K562 (cell line): Measurements from ENCODE around the gene SHLD2. TPM values are rescaled to one million over a fixed set of nuclear protein-coding genes. Genes with fewer than 3 reads are reported as not detected.

ENCODE experiments used
- ATAC-seq: fragments of 200-7000 bp; cut with Tn5 transposase; 3 replicates; pipeline ENCODE4 v1.9.1; 2020; ENCODE audit warnings: moderate library complexity
- BruUV-seq: library from RNA; stranded (reverse); fragments of 400-500 nt; replicated peaks from 2 replicates; lab custom pipeline; 2021; lab: Mats Ljungman, UMichigan
- CTCF ChIA-PET: fragments of 300-600 bp; formaldehyde crosslinking; extraction: SDS; loops from one replicate; lab custom pipeline; 2021; ENCODE audit warnings: low intra/inter-chr PET ratio; lab: Yijun Ruan, JAX
- POLR2A ChIA-PET: fragments of 300-600, 350-650 bp; sonication (Branson Sonifier 250); formaldehyde crosslinking; extraction: SDS; loops from one replicate; lab custom pipeline; 2021; ENCODE audit warnings: antibody characterized with exemption, inconsistent platforms; lab: Yijun Ruan, JAX
- DNase-seq, 4 experiments: peaks; one replicate each; pipeline versions ENCODE4 v3.0.0 to v3.0.0-alpha.2; 2011 to 2018; ENCODE audit warnings: low spot score in 3 of 4, mixed read lengths in 3 of 4; ENCODE audit errors: extremely low read depth in 1 of 4
- FAIRE-seq: peaks from 2 replicates; lab custom pipeline; 2011; peaks lifted over from hg19 to GRCh38; lab: Jason Lieb, UNC
- H2AFZ ChIP-seq: 2 replicates; pipeline ENCODE4 v1.6.0; 2011; ENCODE audit warnings: low read depth, low read length, control low read depth, inconsistent platforms
- H3K27ac ChIP-seq: fragments of 200-600 bp; 3 replicates; pipeline ENCODE4 v1.8.0; 2011; ENCODE audit warnings: low read depth, mild to moderate bottlenecking, control low read depth, inconsistent platforms, low read length, moderate library complexity, mixed read lengths; ENCODE audit errors: extremely low read depth
- H3K27me3 ChIP-seq, 2 experiments: fragments of 300-600 bp in 1 of 2; 2 replicates in 1 of 2; 3 replicates in 1 of 2; pipeline versions ENCODE4 v1.6.0 to v1.8.0; 2011; ENCODE audit warnings: inconsistent platforms in 2 of 2, low read length in 2 of 2, mild to moderate bottlenecking in 1 of 2, mixed read lengths in 1 of 2, moderate library complexity in 1 of 2; ENCODE audit not compliant: control insufficient read depth in 2 of 2, insufficient read depth in 2 of 2
- H3K36me3 ChIP-seq: fragments of 300-600 bp; 3 replicates; pipeline ENCODE4 v1.8.0; 2011; ENCODE audit warnings: mild to moderate bottlenecking, low read length, inconsistent platforms; ENCODE audit not compliant: control insufficient read depth, insufficient read depth
- H3K4me1 ChIP-seq, 2 experiments: fragments of 200-600 bp in 1 of 2; replicated peaks in 1 of 2; 2 replicates in 1 of 2; 3 replicates in 1 of 2; pipeline versions ENCODE4 v1.5.1 to v1.8.0; 2011; ENCODE audit warnings: inconsistent platforms in 2 of 2, low read length in 2 of 2, mild to moderate bottlenecking in 1 of 2, mixed read lengths in 1 of 2, moderate library complexity in 1 of 2; ENCODE audit not compliant: control insufficient read depth in 2 of 2, insufficient read depth in 2 of 2
- H3K4me2 ChIP-seq: 2 replicates; pipeline ENCODE4 v1.6.1; 2011; ENCODE audit warnings: low read length, control low read depth, inconsistent platforms, mixed read lengths; ENCODE audit not compliant: insufficient read depth
- H3K4me3 ChIP-seq: fragments of 200-600 bp; sonication (generic), shearing (Covaris generic); 2 replicates; pipeline ENCODE4 v1.5.1; 2016; ENCODE audit warnings: control low read depth, inconsistent platforms
- H3K79me2 ChIP-seq: fragments of 200-600 bp; 3 replicates; pipeline ENCODE4 v1.8.0; 2011; ENCODE audit warnings: low read length, inconsistent platforms; ENCODE audit not compliant: control insufficient read depth, insufficient read depth
- H3K9ac ChIP-seq, 2 experiments: 2 replicates each; pipeline versions ENCODE4 v1.6.0 to v1.6.1; 2011; ENCODE audit warnings: low read depth in 2 of 2, low read length in 2 of 2, control low read depth in 1 of 2, inconsistent platforms in 1 of 2, mild to moderate bottlenecking in 1 of 2, mixed read lengths in 1 of 2; ENCODE audit not compliant: insufficient read depth in 1 of 2
- H3K9me1 ChIP-seq: one replicate; pipeline ENCODE4 v1.6.0; 2011; ENCODE audit warnings: inconsistent platforms, mild to moderate bottlenecking, low read length, moderate library complexity; ENCODE audit not compliant: control insufficient read depth, insufficient read depth
- H3K9me3 ChIP-seq: replicated peaks from 2 replicates; pipeline ENCODE4 v1.5.1; 2011; ENCODE audit warnings: low read depth, low read length, inconsistent platforms; ENCODE audit not compliant: control insufficient read depth, insufficient read depth
- H4K20me1 ChIP-seq: replicated peaks from 2 replicates; pipeline ENCODE4 v1.6.1; 2011; ENCODE audit warnings: low read length, inconsistent platforms, mixed read lengths; ENCODE audit not compliant: control insufficient read depth, insufficient read depth
- BCLAF1 ChIP-seq, 2 experiments: fragments of 450-650 bp in 1 of 2; IDR thresholded peaks; 2 replicates each; pipeline ENCODE4 v1.6.1; 2011 to 2017; ENCODE audit warnings: low read depth in 2 of 2, antibody characterized with exemption in 1 of 2, borderline replicate concordance in 1 of 2, low read length in 1 of 2, mild to moderate bottlenecking in 1 of 2, mixed read lengths in 1 of 2; ENCODE audit not compliant: control insufficient read depth in 1 of 2
- CBFB ChIP-seq: sonication (generic); formaldehyde crosslinking; IDR thresholded peaks from 2 replicates; pipeline ENCODE4 v1.4.0; 2020; ENCODE audit warnings: mild to moderate bottlenecking, missing genetic modification reagents
- CBX3 ChIP-seq, 2 experiments: IDR thresholded peaks; 1 replicate in 1 of 2; 2 replicates in 1 of 2; pipeline ENCODE4 v1.6.1; 2012; ENCODE audit warnings: inconsistent platforms in 2 of 2, low read length in 2 of 2, borderline replicate concordance in 1 of 2, control low read depth in 1 of 2
- KLF10 ChIP-seq: fragments of 250-450 bp; sonication (Bioruptor Pico); IDR thresholded peaks from 2 replicates; pipeline ENCODE4 v1.6.1; 2021; ENCODE audit warnings: matching md5 sums
- MEIS2 ChIP-seq: fragments of 450-650 bp; IDR thresholded peaks from 2 replicates; pipeline ENCODE4 v1.6.1; 2014; ENCODE audit warnings: mild to moderate bottlenecking; ENCODE audit not compliant: partially characterized antibody
- NCOR1 ChIP-seq: fragments of 450-650 bp; IDR thresholded peaks from 2 replicates; pipeline ENCODE4 v1.6.1; 2016; ENCODE audit warnings: mild to moderate bottlenecking, moderate library complexity
- NFE2L1 ChIP-seq: fragments of 450-650 bp; IDR thresholded peaks from 2 replicates; pipeline ENCODE4 v1.6.1; 2016; ENCODE audit warnings: missing genetic modification characterization, low read depth, mild to moderate bottlenecking, missing compliant biosample characterization, moderate library complexity, borderline replicate concordance
- TEAD1 ChIP-seq, 2 experiments: fragments of 450-650 bp in 1 of 2; sonication (generic) in 1 of 2; formaldehyde crosslinking; IDR thresholded peaks; 2 replicates each; pipeline versions ENCODE4 v1.4.0 to v1.8.0; 2020 to 2022; ENCODE audit warnings: mild to moderate bottlenecking in 2 of 2, missing genetic modification reagents in 1 of 2
- TEAD2 ChIP-seq: fragments of 450-650 bp; IDR thresholded peaks from 2 replicates; pipeline ENCODE4 v1.6.1; 2016; ENCODE audit warnings: missing genetic modification characterization, control low read depth, missing compliant biosample characterization
- TGIF2 ChIP-seq: sonication (generic); formaldehyde crosslinking; IDR thresholded peaks from 2 replicates; pipeline ENCODE4 v1.8.1; 2022; ENCODE audit warnings: mild to moderate bottlenecking, missing genetic modification reagents, moderate library complexity
- TRIM28 ChIP-seq: fragments of 450-650 bp; IDR thresholded peaks from 2 replicates; pipeline ENCODE4 v1.6.1; 2017
- ZEB2 ChIP-seq: fragments of 450-650 bp; IDR thresholded peaks from 2 replicates; pipeline ENCODE4 v1.6.1; 2016
- ZNF431 ChIP-seq: sonication (generic); formaldehyde crosslinking; IDR thresholded peaks from 2 replicates; pipeline ENCODE4 v1.8.0; 2022; ENCODE audit warnings: mild to moderate bottlenecking, missing genetic modification reagents
- WGBS: fragments of 100-300 bp; shearing (Covaris generic); methylation state at CpG from one replicate; pipeline ENCODE4 v1.1.6; 2016; ENCODE audit warnings: low coverage, mixed read lengths; ENCODE audit not compliant: insufficient coverage; ENCODE audit errors: missing lambda C conversion rate; 5-methylcytosine and 5-hydroxymethylcytosine counted together
- in situ Hi-C: fragments of 300-500 bp; cut with MboI; formaldehyde crosslinking; loops from 4 replicates; pipeline ENCODE4 v1.15.0; 2018; ENCODE audit warnings: inconsistent platforms, mixed read lengths
- intact Hi-C: fragments of 100-400 bp; cut with micrococcal nuclease; formaldehyde crosslinking; loops from 2 replicates; pipeline ENCODE4 v1.14.2; 2022
- polyA plus RNA-seq, 8 experiments: library from polyadenylated mRNA; depleted of rRNA in 4 of 8; stranded (reverse) in 5 of 8; unstranded in 3 of 8; fragments of >200 nt; fragmentation: Nextera tagmentation in 2 of 8; fragmentation: Illumina TruSeq in 1 of 8; extraction: Ambion mirVana in 2 of 8; extraction: Trizol in 1 of 8; gene quantifications; 2 replicates each; pipeline versions ENCODE4 v1.2.1 to v1.2.3, GENCODE V29; 2011 to 2014; ENCODE audit warnings: inconsistent platforms in 1 of 8, missing spikeins in 1 of 8
- total RNA-seq, 7 experiments: library from RNA; depleted of rRNA in 6 of 7; stranded (reverse); fragments of >200 nt in 6 of 7; fragmentation: Illumina TruSeq in 2 of 7; extraction: Trizol in 2 of 7; gene quantifications; 2 replicates each; pipeline versions ENCODE4 v1.2.1 to v1.2.3, GENCODE V29; 2011 to 2021; ENCODE audit warnings: low replicate concordance in 1 of 7

The SHLD2 gene
- total and polyA plus RNA-seq, 9 of the 15 experiments (the other 6 are each of a cell fraction or from before 2014, with no cell fraction given) = 21.6 to 51.2 (median 39.4) TPM

- no TSS peak for BruUV-seq
- in situ Hi-C loops (no loop called here), intact Hi-C loops (no loop called here)
- Histone ChIP-seq H3K4me1 (no peaks in the 10 kb centered on the region; a peak in 1 of 5 replicates), H3K9me1 (no peaks in the 10 kb centered on the region), H2AFZ (no peak overlapping the region), H3K9me3 (no peaks in the 10 kb centered on the region), H3K79me2 (peaks cover 66% of the 10 kb centered on the region), H3K27me3 (no peaks in the 10 kb centered on the region), H3K36me3 (peaks cover 33% of the 10 kb centered on the region; the same call in 2 of the 3 replicates), H3K9ac (no peak overlapping the region), H3K27ac (no peak overlapping the region), H3K4me3 (no peak overlapping the region), H3K4me2 (no peak overlapping the region), H4K20me1 (no peaks in the 10 kb centered on the region)
- CTCF ChIA-PET = no interaction called here
- TF ChIP-seq TEAD1 (CRISPR knock-in tag; IDR thresholded peaks at IDR 0.05) = no peak
- DNase-seq (no peak), FAIRE-seq (no peak), ATAC-seq (no peak)
- POLR2A ChIA-PET = no interaction called here
- WGBS = 93% methylated on average over 1 of the region's 1 CpG
These were observed 9.5 kb upstream of the SHLD2 start for GRCh38 chr10:87085537-87085936.

- in situ Hi-C loops (no loop called here), intact Hi-C loops (no loop called here)
- Histone ChIP-seq H4K20me1 (peaks cover 4% of the 10 kb centered on the region; the same call in 1 of the 2 replicates), H3K9ac (no peak overlapping the region), H2AFZ (no peak overlapping the region), H3K79me2 (peaks cover 88% of the 10 kb centered on the region), H3K9me3 (no peaks in the 10 kb centered on the region), H3K36me3 (peaks cover 35% of the 10 kb centered on the region; the same call in 2 of the 3 replicates), H3K9me1 (no peaks in the 10 kb centered on the region), H3K4me1 (peaks cover 0 to 10% of the 10 kb centered on the region in 2 experiments; a peak in 3 of 5 replicates), H3K4me3 (no peak overlapping the region), H3K4me2 (no peak overlapping the region), H3K27ac (no peak overlapping the region), H3K27me3 (no peaks in the 10 kb centered on the region)
- ChIA-PET POLR2A (interaction anchor here (1.1 kb wide), 1 partner anchor 18 kb away, joined by 3 read pairs; no protein-coding TSS in a partner anchor), CTCF (no interaction called here)
- FAIRE-seq (no peak), ATAC-seq (no peak), DNase-seq (no peak)
- WGBS = 85% methylated on average over 4 of the region's 4 CpGs
- BruUV-seq = no TSS peak
- TF ChIP-seq BCLAF1 (IDR thresholded peaks at IDR 0.05; ENCODE audit: borderline replicate concordance in 1 of 2, control insufficient read depth in 1 of 2, low read depth in 2 of 2, low read length in 1 of 2) (no peak), ZEB2 (no peak), MEIS2 (no peak), TEAD2 (tag) (no peak), CBFB (no peak), CBX3 (IDR thresholded peaks at IDR 0.05; ENCODE audit: borderline replicate concordance in 1 of 2, low read length in 2 of 2) (no peak), NCOR1 (no peak), TRIM28 (no peak), TGIF2 (CRISPR knock-in tag) (no peak), KLF10 (CRISPR knock-in tag) (no peak), NFE2L1 (tag) (no peak), ZNF431 (no peak)
These were observed 5.3 kb upstream of the SHLD2 start for GRCh38 chr10:87089746-87090145.
